SU-DHL-6 (cell line): ENCODE measurements around the gene CEP43.

Experiments used
- H2AFZ ChIP-seq: fragments of 200-600 bp; sonication (generic); 2 replicates; pipeline ENCODE4 v1.6.1; 2014; ENCODE audit warnings: low read depth, mild to moderate bottlenecking, moderate library complexity, mixed read lengths, antibody characterized with exemption, low read length; ENCODE audit not compliant: severe bottlenecking
- H3F3A ChIP-seq: fragments of 200-600 bp; shearing (Covaris generic); 2 replicates; pipeline ENCODE4 v1.6.0; 2016; ENCODE audit warnings: antibody characterized with exemption, mild to moderate bottlenecking; ENCODE audit not compliant: insufficient read depth
- H3K27ac ChIP-seq: fragments of 200-600 bp; sonication (generic); 2 replicates; pipeline ENCODE4 v1.5.1; 2016; ENCODE audit warnings: low read depth, mild to moderate bottlenecking, low read length, moderate library complexity, mixed read lengths
- H3K27me3 ChIP-seq: fragments of 200-600 bp; sonication (generic), shearing (Covaris generic); 2 replicates; pipeline ENCODE4 v1.6.0; 2014; ENCODE audit warnings: mild to moderate bottlenecking, low read length
- H3K36me3 ChIP-seq: fragments of 200-600 bp; sonication (generic); 2 replicates; pipeline ENCODE4 v1.6.1; 2014; ENCODE audit warnings: mild to moderate bottlenecking, low read length, mixed read lengths
- H3K4me2 ChIP-seq: fragments of 300-600, 200-600 bp; shearing (Covaris generic), sonication (generic); 2 replicates; pipeline ENCODE4 v1.6.0; 2014; ENCODE audit warnings: low read length, low read depth, mild to moderate bottlenecking; ENCODE audit not compliant: poor library complexity, severe bottlenecking
- H3K4me3 ChIP-seq: fragments of 200-600 bp; sonication (generic); 2 replicates; pipeline ENCODE4 v1.5.1; 2014; ENCODE audit warnings: antibody characterized with exemption, low read length, mild to moderate bottlenecking, mixed read lengths; ENCODE audit not compliant: insufficient read depth, poor library complexity, severe bottlenecking
- H3K79me2 ChIP-seq: fragments of 200-600 bp; sonication (generic); 2 replicates; pipeline ENCODE4 v1.6.1; 2014; ENCODE audit warnings: mild to moderate bottlenecking, low read length, moderate library complexity; ENCODE audit not compliant: insufficient read depth
- H3K9ac ChIP-seq: fragments of 200-600 bp; sonication (generic); 2 replicates; pipeline ENCODE4 v1.7.0; 2014; ENCODE audit warnings: mild to moderate bottlenecking, low read length
- H3K9me2 ChIP-seq: fragments of 200-600 bp; sonication (generic); replicated peaks from 2 replicates; pipeline ENCODE4 v1.6.1; 2014; ENCODE audit warnings: low read length; ENCODE audit not compliant: insufficient read depth
- H3K9me3 ChIP-seq: fragments of 200-600 bp; sonication (generic); 2 replicates; pipeline ENCODE4 v1.6.1; 2014; ENCODE audit warnings: low read length, mixed read lengths; ENCODE audit not compliant: insufficient read depth
- H4K20me1 ChIP-seq: fragments of 200-600 bp; sonication (generic); 2 replicates; pipeline ENCODE4 v1.6.1; 2014; ENCODE audit warnings: low read depth, mild to moderate bottlenecking, antibody characterized with exemption, low read length, moderate library complexity, mixed read lengths
- CTCF ChIP-seq: fragments of 200-600 bp; sonication (generic); IDR thresholded peaks from one replicate; pipeline ENCODE4 v1.5.1; 2017; ENCODE audit warnings: antibody characterized with exemption, mild to moderate bottlenecking, low read length, moderate library complexity; ENCODE audit not compliant: insufficient read depth, poor library complexity, severe bottlenecking
- EZH2phosphoT487 ChIP-seq: fragments of 200-600 bp; sonication (generic), shearing (Covaris generic); conservative IDR thresholded peaks from 2 replicates; pipeline ENCODE4 v1.6.1; 2018; ENCODE audit warnings: mild to moderate bottlenecking, antibody characterized with exemption, low read length, moderate library complexity, mixed read lengths

Gene CEP43

DNA sequence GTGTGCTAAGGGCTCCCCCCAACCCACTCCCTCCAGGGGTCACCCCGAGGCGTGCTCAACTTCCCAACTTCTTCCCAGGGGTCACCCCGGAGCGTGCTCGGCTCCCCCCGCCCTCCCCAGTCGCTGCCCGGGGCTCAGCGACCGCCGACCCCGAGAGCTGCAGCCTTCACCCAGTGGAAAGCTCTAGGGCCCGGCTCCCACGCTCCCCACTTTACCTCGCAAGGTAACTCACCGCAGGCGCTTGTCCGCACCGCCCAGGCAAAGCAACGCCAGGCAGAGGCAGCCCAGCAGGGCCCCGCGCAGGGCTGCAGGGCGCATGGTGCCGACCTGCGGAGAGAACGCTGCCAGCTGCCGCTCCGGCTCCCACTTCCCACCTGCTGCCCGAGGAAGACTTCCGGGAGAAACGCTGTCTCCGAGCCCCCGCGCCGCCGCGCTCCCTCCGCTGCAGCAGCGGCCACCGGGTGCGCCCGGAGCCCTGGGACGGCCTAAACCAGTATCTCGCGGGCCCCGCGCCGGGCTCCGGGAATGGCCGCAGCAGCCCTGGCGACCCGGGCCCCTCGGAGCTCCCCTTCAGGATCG is 43.2 kb upstream of the CEP43 start:
- Histone ChIP-seq H3K9ac (peak overlapping the region; percentile 61), H3K27ac (no peak overlapping the region), H3K9me2 (no peaks in the 10 kb centered on the region), H2AFZ (peak overlapping the region; percentile 64), H3K36me3 (no peaks in the 10 kb centered on the region), H3K4me3 (peak overlapping the region; percentile 63), H3F3A (peaks cover 40% of the 10 kb centered on the region), H3K79me2 (no peaks in the 10 kb centered on the region), H3K4me2 (peak overlapping the region; percentile 65), H3K27me3 (no peaks in the 10 kb centered on the region), H4K20me1 (no peaks in the 10 kb centered on the region), H3K9me3 (no peaks in the 10 kb centered on the region)
- TF ChIP-seq CTCF, result no peak
- no peak for TF ChIP-seq EZH2phosphoT487

- Histone ChIP-seq H3K36me3 (no peaks in the 10 kb centered on the region), H3K79me2 (no peaks in the 10 kb centered on the region), H3K9me3 (no peaks in the 10 kb centered on the region), H3F3A (peaks cover 39% of the 10 kb centered on the region), H3K4me3 (peak within 1 kb of the TSS; percentile 63), H2AFZ (peak within 1 kb of the TSS; percentile 64), H3K27ac (peak within 1 kb of the TSS; percentile 91), H3K4me2 (peak within 1 kb of the TSS; percentile 65), H4K20me1 (no peaks in the 10 kb centered on the region), H3K27me3 (no peaks in the 10 kb centered on the region), H3K9ac (peak within 1 kb of the TSS; percentile 61), H3K9me2 (no peaks in the 10 kb centered on the region)
- TF ChIP-seq CTCF, result no peak
- no peak for TF ChIP-seq EZH2phosphoT487
Observed at GRCh38 chr6:166956444-166957086, 42.6 kb upstream of the CEP43 start, which contains the start of gene RNASET2. Gene RNASET2 (minus strand): TSS chr6:166956550. CDS start chr6:166956182, 368 bp downstream.

DNA sequence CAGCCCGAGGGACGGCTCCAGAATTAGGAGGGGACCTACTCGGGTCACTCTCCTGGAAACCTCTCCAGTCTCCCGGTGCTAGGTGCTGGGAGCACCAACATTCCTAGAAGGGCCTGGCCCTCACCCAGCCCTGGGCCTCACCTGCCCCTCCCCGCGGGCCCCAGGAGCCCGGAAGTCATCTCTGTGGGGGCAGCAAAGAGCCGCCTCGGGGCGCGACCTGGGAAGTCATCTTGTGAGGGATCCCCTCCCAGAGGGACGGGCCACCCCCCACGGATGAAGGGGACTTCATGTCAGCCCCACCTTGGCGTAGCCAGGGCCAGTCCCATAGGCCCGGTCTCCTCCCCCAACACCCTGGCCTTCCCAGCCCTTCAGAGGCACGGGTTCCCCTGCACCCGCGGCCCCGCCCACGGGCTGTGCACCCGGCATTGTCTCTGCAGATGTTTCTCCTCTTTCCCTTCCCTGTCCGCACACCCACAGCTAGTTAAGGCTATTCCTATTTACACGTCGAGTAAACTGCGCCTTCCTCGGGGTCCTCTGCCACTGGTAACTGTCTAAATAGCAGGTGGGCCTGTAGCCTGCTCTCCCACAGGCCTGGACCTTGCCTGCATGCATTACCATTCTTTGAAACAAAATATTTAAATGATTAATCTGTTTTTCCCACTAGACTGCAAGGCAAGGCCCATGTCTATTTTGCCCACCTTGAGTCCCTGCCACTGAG is 42.0 kb upstream of the CEP43 start:
- Histone ChIP-seq H4K20me1 (no peaks in the 10 kb centered on the region), H3K79me2 (no peaks in the 10 kb centered on the region), H3K4me2 (peak overlapping the region; percentile 65), H3K4me3 (peak overlapping the region; percentile 63), H3K9me3 (no peaks in the 10 kb centered on the region), H3K27ac (peak overlapping the region; percentile 91), H3K27me3 (no peaks in the 10 kb centered on the region), H3K36me3 (no peaks in the 10 kb centered on the region), H3K9me2 (no peaks in the 10 kb centered on the region), H3F3A (peaks cover 36% of the 10 kb centered on the region), H3K9ac (peak overlapping the region; percentile 61), H2AFZ (peak overlapping the region; percentile 60)
- TF ChIP-seq EZH2phosphoT487 (no peak), CTCF (no peak)
